ENCODE results near the gene ASCL4.
"Not testable (repeated sequence)": the region's sequence is repeated elsewhere in the genome, so short reads cannot be mapped to it uniquely, and the experiment has no call there.

ASCL4 gene, protein sequence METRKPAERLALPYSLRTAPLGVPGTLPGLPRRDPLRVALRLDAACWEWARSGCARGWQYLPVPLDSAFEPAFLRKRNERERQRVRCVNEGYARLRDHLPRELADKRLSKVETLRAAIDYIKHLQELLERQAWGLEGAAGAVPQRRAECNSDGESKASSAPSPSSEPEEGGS

DNA sequence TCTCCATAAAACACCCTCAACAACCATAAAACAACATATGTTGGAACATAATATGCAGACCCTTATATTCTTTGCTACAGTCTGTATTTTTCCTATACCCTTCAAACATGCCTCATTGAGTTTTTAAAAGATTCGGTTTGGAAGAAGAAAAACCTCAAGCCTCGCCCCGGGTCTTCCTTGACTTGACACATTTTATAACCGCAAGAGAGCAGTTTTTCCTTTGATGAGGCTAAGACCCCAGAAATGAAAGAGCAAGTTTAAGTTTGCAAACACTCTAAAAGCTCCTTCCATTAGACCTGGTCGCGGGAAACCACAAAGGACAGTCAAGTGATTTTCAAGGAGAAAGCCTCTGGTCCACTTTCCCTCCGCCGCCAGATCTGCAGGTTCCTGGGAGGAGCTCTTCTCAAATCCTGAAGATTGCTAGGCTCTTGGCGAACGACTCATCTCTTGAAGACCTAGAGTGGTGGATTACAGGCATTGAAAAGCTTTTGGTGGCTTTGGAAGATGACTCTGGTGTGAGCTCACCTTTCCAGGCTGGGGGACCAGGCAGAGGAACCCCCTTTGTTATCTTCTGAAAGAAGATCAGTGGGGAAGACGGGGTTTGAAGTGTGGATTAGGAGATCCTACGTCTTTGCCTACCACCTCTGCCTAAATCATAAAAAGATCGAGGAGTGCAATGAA lies at the start of gene ASCL4:
ASCL4 (plus strand) TSS at position 356 of the 681 bp plus-strand sequence. CDS start 515 bp downstream, outside the sequence.
- H3K9ac ChIP-seq (ENCODE audit: low read depth in 1 of 2, low read length in 2 of 2), result no peak within 1 kb of the TSS
- H3K36me3 ChIP-seq (ENCODE audit: control insufficient read depth in 2 of 2, insufficient read depth in 2 of 2, low read length in 2 of 2), result no peaks in the 10 kb centered on the region
- H3K27ac ChIP-seq (ENCODE audit: low read depth in 2 of 2, low read length in 2 of 2), result no peak within 1 kb of the TSS
- H3K4me1 ChIP-seq (ENCODE audit: control insufficient read depth in 2 of 2, insufficient read depth in 2 of 2, low read length in 2 of 2), result no peaks in the 10 kb centered on the region
- H3K9me3 ChIP-seq (ENCODE audit: control insufficient read depth in 2 of 2, low read length in 2 of 2), result no peaks in the 10 kb centered on the region
- no peak within 1 kb of the TSS for H3K4me3 ChIP-seq (ENCODE audit: low read length in 2 of 2)
- H3K27me3 ChIP-seq (ENCODE audit: control insufficient read depth in 2 of 2, insufficient read depth in 2 of 2, low read length in 2 of 2), result peaks cover 11 to 17% of the 10 kb centered on the region in 2 donors

DNA sequence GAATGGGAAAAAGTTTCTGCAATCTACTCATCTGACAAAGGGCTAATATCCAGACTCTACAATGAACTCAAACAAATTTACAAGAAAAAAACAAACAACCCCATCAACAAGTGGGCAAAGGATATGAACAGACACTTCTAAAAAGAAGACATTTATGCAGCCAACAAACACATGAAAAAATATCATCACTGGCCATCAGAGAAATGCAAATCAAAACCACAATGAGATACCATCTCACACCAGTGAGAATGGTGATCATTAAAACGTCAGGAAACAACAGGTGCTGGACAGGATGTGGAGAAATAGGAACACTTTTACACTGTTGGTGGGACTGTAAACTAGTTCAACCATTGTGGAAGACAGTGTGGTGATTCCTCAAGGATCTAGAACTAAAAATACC lies 47.2 kb upstream of the ASCL4 start:
- H3K27ac ChIP-seq (ENCODE audit: low read depth in 2 of 2, low read length in 2 of 2); H3K9ac ChIP-seq (ENCODE audit: low read depth in 1 of 2, low read length in 2 of 2); H3K9me3 ChIP-seq (ENCODE audit: control insufficient read depth in 2 of 2, low read length in 2 of 2); H3K4me1 ChIP-seq (ENCODE audit: control insufficient read depth in 2 of 2, insufficient read depth in 2 of 2, low read length in 2 of 2); H3K27me3 ChIP-seq (ENCODE audit: control insufficient read depth in 2 of 2, insufficient read depth in 2 of 2, low read length in 2 of 2); H3K4me3 ChIP-seq (ENCODE audit: low read length in 2 of 2); H3K36me3 ChIP-seq (ENCODE audit: control insufficient read depth in 2 of 2, insufficient read depth in 2 of 2, low read length in 2 of 2): not testable (repeated sequence)

DNA sequence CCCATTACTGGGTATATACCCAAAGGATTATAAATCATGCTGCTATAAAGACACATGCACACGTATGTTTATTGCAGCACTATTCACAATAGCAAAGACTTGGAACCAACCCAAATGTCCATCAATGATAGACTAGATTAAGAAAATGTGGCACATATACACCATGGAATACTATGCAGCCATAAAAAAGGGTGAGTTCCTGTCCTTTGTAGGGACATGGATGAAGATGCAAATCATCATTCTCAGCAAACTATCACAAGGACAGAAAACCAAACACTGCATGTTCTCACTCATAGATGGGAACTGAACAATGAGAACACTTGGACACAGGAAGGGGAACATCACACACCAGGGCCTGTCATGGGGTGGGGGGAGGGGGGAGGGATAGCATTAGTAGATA lies 46.8 kb upstream of the ASCL4 start:
- not testable (repeated sequence) for H3K9ac ChIP-seq (ENCODE audit: low read depth in 1 of 2, low read length in 2 of 2); H3K36me3 ChIP-seq (ENCODE audit: control insufficient read depth in 2 of 2, insufficient read depth in 2 of 2, low read length in 2 of 2); H3K27me3 ChIP-seq (ENCODE audit: control insufficient read depth in 2 of 2, insufficient read depth in 2 of 2, low read length in 2 of 2); H3K4me1 ChIP-seq (ENCODE audit: control insufficient read depth in 2 of 2, insufficient read depth in 2 of 2, low read length in 2 of 2); H3K27ac ChIP-seq (ENCODE audit: low read depth in 2 of 2, low read length in 2 of 2); H3K9me3 ChIP-seq (ENCODE audit: control insufficient read depth in 2 of 2, low read length in 2 of 2); H3K4me3 ChIP-seq (ENCODE audit: low read length in 2 of 2)

DNA sequence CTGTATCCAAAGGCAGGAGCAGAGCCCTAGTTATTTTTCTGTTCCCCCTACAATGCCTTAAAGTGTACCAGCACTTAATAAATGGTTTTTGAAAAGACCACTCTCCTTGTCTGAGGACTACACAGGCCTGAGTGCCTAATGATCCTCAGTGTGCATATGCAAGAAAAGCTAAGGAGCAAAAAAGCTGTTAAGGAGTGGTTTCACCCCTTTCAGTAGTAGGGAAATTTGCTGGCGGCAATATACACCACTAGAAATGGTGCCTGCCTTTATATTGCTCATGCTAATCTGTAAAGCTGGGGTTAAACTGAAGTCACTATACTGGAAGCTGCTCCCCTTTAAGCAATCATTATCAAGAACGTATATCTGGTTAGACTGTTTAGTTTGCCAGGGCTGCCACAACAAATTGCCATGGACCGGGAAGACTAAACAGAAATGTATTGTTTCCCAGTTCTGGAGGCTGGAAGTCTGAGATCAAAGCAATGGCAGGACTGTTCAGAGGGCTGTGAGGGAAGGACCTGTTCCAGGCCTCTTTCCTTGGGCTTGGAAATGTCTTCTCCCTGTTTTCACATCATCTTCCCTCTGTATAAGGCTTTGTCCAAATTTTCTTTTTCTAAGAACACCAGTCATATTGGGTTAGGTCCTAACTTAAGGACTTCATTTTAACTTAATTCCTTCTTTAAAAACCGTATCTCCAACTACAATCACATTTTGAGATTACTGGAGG lies 43.7 kb upstream of the ASCL4 start:
- H3K4me1 ChIP-seq (ENCODE audit: control insufficient read depth in 2 of 2, insufficient read depth in 2 of 2, low read length in 2 of 2), result no peaks in the 10 kb centered on the region
- H3K36me3 ChIP-seq (ENCODE audit: control insufficient read depth in 2 of 2, insufficient read depth in 2 of 2, low read length in 2 of 2), result peaks cover 28 to 33% of the 10 kb centered on the region in 2 donors
- H3K9ac ChIP-seq (ENCODE audit: low read depth in 1 of 2, low read length in 2 of 2), result no peak overlapping the region
- no peak overlapping the region for H3K27ac ChIP-seq (ENCODE audit: low read depth in 2 of 2, low read length in 2 of 2)
- no peaks in the 10 kb centered on the region for H3K27me3 ChIP-seq (ENCODE audit: control insufficient read depth in 2 of 2, insufficient read depth in 2 of 2, low read length in 2 of 2)
- H3K9me3 ChIP-seq (ENCODE audit: control insufficient read depth in 2 of 2, low read length in 2 of 2), result no peaks in the 10 kb centered on the region
- H3K4me3 ChIP-seq (ENCODE audit: low read length in 2 of 2), result no peak overlapping the region

DNA sequence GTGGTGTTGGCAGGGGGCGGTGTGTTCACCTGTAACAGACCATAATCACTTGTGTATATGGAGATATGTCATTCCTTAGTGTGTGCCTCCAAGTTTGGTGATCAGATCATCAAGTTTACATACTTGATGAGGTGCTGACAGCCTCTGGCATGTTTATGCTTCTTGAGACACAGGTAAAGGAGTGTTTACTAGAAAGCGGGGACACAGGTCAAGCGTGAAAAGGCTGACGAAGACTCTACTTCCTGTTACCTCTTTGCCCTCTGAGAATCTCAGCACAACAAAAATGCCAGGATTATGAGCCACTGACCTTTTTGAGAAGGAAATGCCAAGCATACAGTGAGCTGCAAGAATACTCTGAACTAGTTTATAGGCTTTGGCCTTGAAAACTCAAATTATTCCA lies 43.1 kb upstream of the ASCL4 start:
- Histone ChIP-seq H3K9ac (ENCODE audit: low read depth in 1 of 2, low read length in 2 of 2) (no peak overlapping the region), H3K27me3 (ENCODE audit: control insufficient read depth in 2 of 2, insufficient read depth in 2 of 2, low read length in 2 of 2) (no peaks in the 10 kb centered on the region), H3K27ac (ENCODE audit: low read depth in 2 of 2, low read length in 2 of 2) (no peak overlapping the region), H3K4me1 (ENCODE audit: control insufficient read depth in 2 of 2, insufficient read depth in 2 of 2, low read length in 2 of 2) (no peaks in the 10 kb centered on the region), H3K4me3 (ENCODE audit: low read length in 2 of 2) (no peak overlapping the region), H3K36me3 (ENCODE audit: control insufficient read depth in 2 of 2, insufficient read depth in 2 of 2, low read length in 2 of 2) (peaks cover 32 to 39% of the 10 kb centered on the region in 2 donors), H3K9me3 (ENCODE audit: control insufficient read depth in 2 of 2, low read length in 2 of 2) (no peaks in the 10 kb centered on the region)

DNA sequence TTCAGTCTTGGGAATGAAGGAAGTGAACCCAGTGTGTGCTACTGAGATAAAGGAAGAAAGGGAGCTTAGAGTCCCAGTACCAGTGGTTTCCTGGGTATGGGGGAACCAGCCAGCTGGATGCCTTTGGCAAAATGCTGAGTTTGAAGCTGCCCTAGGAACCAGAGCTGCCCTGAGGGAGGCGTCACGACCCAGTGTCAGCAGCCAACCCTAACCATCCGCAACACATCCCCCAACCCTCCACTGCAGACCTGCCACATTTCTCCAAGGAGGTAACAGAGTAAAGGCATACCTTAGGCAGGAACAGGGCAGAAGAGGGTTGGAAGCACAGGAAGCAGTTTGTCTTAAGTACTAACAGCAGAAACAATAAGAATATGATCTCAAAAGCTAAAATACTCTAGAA lies 42.1 kb upstream of the ASCL4 start:
- Histone ChIP-seq H3K27me3 (ENCODE audit: control insufficient read depth in 2 of 2, insufficient read depth in 2 of 2, low read length in 2 of 2) (no peaks in the 10 kb centered on the region), H3K4me1 (ENCODE audit: control insufficient read depth in 2 of 2, insufficient read depth in 2 of 2, low read length in 2 of 2) (no peaks in the 10 kb centered on the region), H3K4me3 (ENCODE audit: low read length in 2 of 2) (no peak overlapping the region), H3K9ac (ENCODE audit: low read depth in 1 of 2, low read length in 2 of 2) (no peak overlapping the region), H3K9me3 (ENCODE audit: control insufficient read depth in 2 of 2, low read length in 2 of 2) (no peaks in the 10 kb centered on the region), H3K27ac (ENCODE audit: low read depth in 2 of 2, low read length in 2 of 2) (no peak overlapping the region), H3K36me3 (ENCODE audit: control insufficient read depth in 2 of 2, insufficient read depth in 2 of 2, low read length in 2 of 2) (peaks cover 40 to 49% of the 10 kb centered on the region in 2 donors)

DNA sequence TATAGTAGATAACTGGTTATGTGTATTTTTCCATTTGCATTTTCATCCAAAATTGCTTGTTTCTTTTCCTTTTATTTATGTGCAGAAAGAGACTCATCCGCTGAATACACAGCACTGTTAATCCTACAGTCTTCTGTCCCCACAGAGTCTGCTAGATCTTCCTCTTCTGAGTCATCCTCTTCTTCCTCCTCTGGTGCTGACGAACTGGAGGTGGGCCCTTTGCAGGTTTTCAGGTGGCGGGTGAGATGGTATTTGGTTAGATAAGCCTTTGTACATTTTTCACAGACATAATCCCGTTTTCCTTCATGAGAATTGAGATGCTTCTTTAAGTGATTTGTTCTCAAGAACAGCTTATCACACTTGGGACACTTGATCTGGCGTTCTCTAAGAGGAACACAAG lies 40.4 kb upstream of the ASCL4 start:
- Histone ChIP-seq H3K4me3 (ENCODE audit: low read length in 2 of 2) (no peak overlapping the region), H3K4me1 (ENCODE audit: control insufficient read depth in 2 of 2, insufficient read depth in 2 of 2, low read length in 2 of 2) (no peaks in the 10 kb centered on the region), H3K27ac (ENCODE audit: low read depth in 2 of 2, low read length in 2 of 2) (no peak overlapping the region), H3K9ac (ENCODE audit: low read depth in 1 of 2, low read length in 2 of 2) (no peak overlapping the region), H3K27me3 (ENCODE audit: control insufficient read depth in 2 of 2, insufficient read depth in 2 of 2, low read length in 2 of 2) (no peaks in the 10 kb centered on the region), H3K36me3 (ENCODE audit: control insufficient read depth in 2 of 2, insufficient read depth in 2 of 2, low read length in 2 of 2) (peaks cover 56 to 67% of the 10 kb centered on the region in 2 donors), H3K9me3 (ENCODE audit: control insufficient read depth in 2 of 2, low read length in 2 of 2) (no peaks in the 10 kb centered on the region)

DNA sequence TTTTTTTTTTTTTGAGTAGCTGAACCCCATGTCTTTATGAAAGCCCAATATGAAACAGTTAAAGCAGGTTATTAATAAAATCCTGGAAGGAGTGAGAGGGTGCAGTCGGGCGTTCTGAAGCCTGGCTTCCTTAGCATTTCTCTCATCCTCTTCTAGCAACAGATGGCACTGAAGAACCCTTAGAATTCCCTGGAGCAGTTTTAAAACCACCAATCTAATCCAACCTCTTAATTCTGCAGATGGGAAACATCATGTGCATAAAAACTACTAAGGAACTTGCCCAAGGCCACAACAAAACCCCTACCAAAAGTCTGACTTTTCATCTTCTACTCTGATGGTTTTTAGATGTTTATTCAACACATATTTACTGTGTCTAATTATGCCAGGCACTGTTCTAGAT lies 38.7 kb upstream of the ASCL4 start:
- Histone ChIP-seq H3K27me3 (ENCODE audit: control insufficient read depth in 2 of 2, insufficient read depth in 2 of 2, low read length in 2 of 2) (no peaks in the 10 kb centered on the region), H3K36me3 (ENCODE audit: control insufficient read depth in 2 of 2, insufficient read depth in 2 of 2, low read length in 2 of 2) (peaks cover 69 to 81% of the 10 kb centered on the region in 2 donors), H3K27ac (ENCODE audit: low read depth in 2 of 2, low read length in 2 of 2) (no peak overlapping the region), H3K4me1 (ENCODE audit: control insufficient read depth in 2 of 2, insufficient read depth in 2 of 2, low read length in 2 of 2) (no peaks in the 10 kb centered on the region), H3K4me3 (ENCODE audit: low read length in 2 of 2) (no peak overlapping the region), H3K9me3 (ENCODE audit: control insufficient read depth in 2 of 2, low read length in 2 of 2) (no peaks in the 10 kb centered on the region), H3K9ac (ENCODE audit: low read depth in 1 of 2, low read length in 2 of 2) (no peak overlapping the region)

DNA sequence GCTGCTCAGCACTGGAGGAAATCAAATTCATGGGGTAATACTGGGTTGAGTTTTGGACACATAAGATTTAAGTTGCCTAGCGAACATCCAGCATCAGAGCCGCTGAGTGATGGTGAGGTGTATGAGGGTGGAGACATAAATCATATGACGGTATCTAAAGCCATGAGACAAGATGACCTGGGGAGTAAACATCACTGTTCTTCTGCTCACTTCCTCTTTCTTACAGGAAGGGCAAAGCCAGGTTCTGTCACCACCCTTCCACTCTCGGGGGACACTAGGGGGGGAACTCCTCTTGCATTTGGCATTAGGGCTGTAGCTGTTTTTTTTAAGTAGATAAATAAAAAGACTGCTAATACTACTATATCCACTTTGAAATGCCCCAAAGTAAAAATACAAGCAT lies 37.6 kb upstream of the ASCL4 start:
- Histone ChIP-seq H3K4me1 (ENCODE audit: control insufficient read depth in 2 of 2, insufficient read depth in 2 of 2, low read length in 2 of 2) (no peaks in the 10 kb centered on the region), H3K27me3 (ENCODE audit: control insufficient read depth in 2 of 2, insufficient read depth in 2 of 2, low read length in 2 of 2) (no peaks in the 10 kb centered on the region), H3K27ac (ENCODE audit: low read depth in 2 of 2, low read length in 2 of 2) (no peak overlapping the region), H3K4me3 (ENCODE audit: low read length in 2 of 2) (no peak overlapping the region), H3K36me3 (ENCODE audit: control insufficient read depth in 2 of 2, insufficient read depth in 2 of 2, low read length in 2 of 2) (peaks cover 81 to 92% of the 10 kb centered on the region in 2 donors), H3K9ac (ENCODE audit: low read depth in 1 of 2, low read length in 2 of 2) (no peak overlapping the region), H3K9me3 (ENCODE audit: control insufficient read depth in 2 of 2, low read length in 2 of 2) (no peaks in the 10 kb centered on the region)

DNA sequence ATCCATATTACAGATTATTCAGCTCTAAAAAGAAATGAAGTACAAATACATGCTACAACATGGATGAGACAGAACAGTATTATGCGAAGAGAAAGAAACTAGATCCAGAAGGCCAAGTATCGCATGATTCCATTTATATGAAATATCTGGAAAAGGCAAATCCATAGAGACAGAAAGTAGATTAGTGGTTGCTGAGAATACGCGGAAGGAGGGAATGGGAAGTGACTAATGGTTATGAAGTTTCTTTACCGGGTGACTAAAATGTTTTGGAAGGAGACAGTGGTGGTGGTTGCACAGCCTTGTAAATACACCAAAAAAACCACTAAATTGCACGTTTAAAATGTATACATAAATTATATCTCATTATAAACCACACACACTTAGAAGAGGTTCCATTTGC lies 26.0 kb upstream of the ASCL4 start:
- no peak overlapping the region for H3K27ac ChIP-seq (ENCODE audit: low read depth in 2 of 2, low read length in 2 of 2)
- no peak overlapping the region for H3K9ac ChIP-seq (ENCODE audit: low read depth in 1 of 2, low read length in 2 of 2)
- H3K4me3 ChIP-seq (ENCODE audit: low read length in 2 of 2), result no peak overlapping the region
- peaks cover 52 to 60% of the 10 kb centered on the region in 2 donors for H3K36me3 ChIP-seq (ENCODE audit: control insufficient read depth in 2 of 2, insufficient read depth in 2 of 2, low read length in 2 of 2)
- no peaks in the 10 kb centered on the region for H3K27me3 ChIP-seq (ENCODE audit: control insufficient read depth in 2 of 2, insufficient read depth in 2 of 2, low read length in 2 of 2)
- H3K9me3 ChIP-seq (ENCODE audit: control insufficient read depth in 2 of 2, low read length in 2 of 2), result no peaks in the 10 kb centered on the region
- H3K4me1 ChIP-seq (ENCODE audit: control insufficient read depth in 2 of 2, insufficient read depth in 2 of 2, low read length in 2 of 2), result no peaks in the 10 kb centered on the region
